Activated CD4-positive, alpha-beta T cell treated with anti-CD3 and anti-CD28 coated beads for 4 hours (primary cell): ENCODE results near the gene RYR1.
A peak's percentile ranks its signal among the peaks of the same experiment; 100 is the strongest.
"Not testable (repeated sequence)": the region's sequence is repeated elsewhere in the genome, so short reads cannot be mapped to it uniquely, and the experiment has no call there.

ENCODE experiments used
- DNase-seq, 2 donors: peaks; one replicate each; pipeline ENCODE4 v3.0.0-alpha.2; 2020

The RYR1 gene

DNA sequence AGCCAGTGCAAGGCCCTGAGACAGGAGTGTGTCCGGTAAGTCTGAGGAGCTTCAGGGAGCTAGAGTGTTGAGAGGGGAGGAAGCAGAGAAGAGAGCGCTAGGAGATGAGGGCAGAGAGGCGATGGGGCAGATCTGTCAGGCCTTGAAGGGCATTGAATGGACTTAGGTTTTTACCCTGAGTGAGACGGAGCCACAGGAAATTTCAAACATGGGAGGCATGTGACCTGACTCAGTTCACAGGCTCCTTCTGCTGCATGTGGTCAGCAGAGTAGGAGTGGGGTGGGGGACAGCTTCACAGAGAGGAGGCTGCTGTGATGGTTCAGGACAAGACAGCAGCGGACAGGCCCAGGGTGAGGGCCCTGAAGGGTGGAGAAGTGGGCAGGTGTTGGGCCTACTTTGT is 33.1 kb upstream of the RYR1 start:
- DNase-seq: no peak

GRCh38 chr19:38401148-38401547 is 32.3 kb upstream of the RYR1 start:
- no peak for DNase-seq

- no peak for DNase-seq
Measured at GRCh38 chr19:38402623-38402966, 30.9 kb upstream of the RYR1 start.

DNA sequence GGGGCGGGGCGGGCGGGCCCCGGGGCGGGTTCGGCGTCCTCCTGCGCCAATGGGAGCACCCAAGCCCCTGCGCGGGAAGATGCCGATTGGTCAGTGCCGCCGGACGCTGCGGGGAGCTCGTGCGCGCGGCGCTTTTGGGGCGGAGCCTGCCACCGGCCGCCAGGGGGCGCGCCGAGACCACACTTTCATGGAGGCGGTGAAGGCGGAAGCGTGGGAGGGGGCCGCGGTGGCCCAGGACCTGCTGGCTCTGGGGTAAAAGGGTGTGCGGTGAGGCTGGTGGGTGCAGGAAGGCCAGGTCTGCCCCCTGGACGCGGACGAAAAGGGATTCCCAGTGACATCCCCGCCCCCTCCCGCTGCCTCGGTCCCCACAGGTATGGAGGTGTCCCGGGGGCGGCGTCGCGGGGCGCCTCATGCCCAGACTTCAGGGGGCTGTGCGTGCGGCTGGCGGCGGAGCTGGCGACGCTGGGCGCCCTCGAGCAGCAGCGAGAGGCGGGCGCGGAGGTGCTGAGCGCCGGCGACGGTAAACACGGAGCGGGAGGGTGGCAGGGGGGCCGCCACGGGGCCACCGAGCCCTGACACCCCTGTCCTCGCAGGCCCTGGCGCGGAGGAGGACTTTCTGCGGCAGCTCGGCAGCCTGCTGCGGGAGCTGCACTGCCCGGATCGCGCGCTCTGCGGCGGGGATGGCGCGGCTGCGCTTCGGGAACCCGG is 30.4 kb upstream of the RYR1 start, which contains the start of gene FAM98C:
Gene FAM98C, plus strand, starts transcription at position 127 of the 708 bp plus-strand sequence. Its CDS starts 61 bp downstream, at position 188.
- DNase-seq: peak; percentile 97 to 98

- DNase-seq: no peak
Measured at GRCh38 chr19:38404858-38405257, 28.6 kb upstream of the RYR1 start.

DNA sequence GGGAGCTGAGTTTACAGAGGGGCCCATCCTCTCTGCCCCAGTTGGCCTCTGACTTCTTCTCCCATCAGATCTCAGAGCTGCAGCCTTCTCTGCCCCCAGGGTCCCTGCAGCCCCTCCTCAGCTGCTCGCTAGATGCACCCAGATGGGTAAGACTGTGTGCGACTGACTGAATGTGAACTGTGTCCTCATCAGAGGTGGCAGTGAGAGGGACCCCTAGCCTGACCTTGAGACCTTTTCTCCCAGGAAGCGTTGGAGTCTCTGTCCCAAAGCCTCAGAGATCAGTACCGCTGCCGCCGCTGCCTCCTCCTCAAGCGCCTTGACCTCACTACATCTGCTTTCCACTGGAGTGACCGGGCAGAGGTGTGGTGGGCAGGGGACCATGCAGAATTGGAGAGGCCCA is 28.2 kb upstream of the RYR1 start:
- DNase-seq: no peak

- DNase-seq: no peak
Measured at GRCh38 chr19:38409631-38410133, 23.8 kb upstream of the RYR1 start.

GRCh38 chr19:38410407-38410806 is 23.1 kb upstream of the RYR1 start:
- not testable (repeated sequence) for DNase-seq

GRCh38 chr19:38411041-38411712 is 22.3 kb upstream of the RYR1 start:
- no peak for DNase-seq

DNA sequence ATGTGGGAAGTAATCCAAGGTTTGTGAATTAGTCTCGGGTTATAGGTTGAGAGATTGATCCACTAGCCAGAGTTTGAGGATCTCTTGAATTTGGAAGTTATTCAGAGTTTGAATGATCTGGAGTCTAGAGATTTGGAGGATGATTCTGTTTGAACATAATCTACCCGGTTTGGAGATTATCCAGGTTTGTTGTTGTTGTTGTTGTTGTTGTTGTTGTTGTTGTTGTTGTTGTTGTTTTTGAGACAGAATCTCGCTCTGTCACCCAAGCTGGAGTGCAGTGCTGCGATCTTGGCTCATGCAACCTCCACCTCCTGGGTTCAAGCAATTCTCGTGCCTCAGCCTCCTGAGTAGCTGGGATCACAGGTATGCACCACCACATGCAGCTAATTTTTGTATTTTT is 21.6 kb upstream of the RYR1 start:
- not testable (repeated sequence) for DNase-seq

GRCh38 chr19:38412491-38412890 is 21.0 kb upstream of the RYR1 start:
- DNase-seq: no peak

DNA sequence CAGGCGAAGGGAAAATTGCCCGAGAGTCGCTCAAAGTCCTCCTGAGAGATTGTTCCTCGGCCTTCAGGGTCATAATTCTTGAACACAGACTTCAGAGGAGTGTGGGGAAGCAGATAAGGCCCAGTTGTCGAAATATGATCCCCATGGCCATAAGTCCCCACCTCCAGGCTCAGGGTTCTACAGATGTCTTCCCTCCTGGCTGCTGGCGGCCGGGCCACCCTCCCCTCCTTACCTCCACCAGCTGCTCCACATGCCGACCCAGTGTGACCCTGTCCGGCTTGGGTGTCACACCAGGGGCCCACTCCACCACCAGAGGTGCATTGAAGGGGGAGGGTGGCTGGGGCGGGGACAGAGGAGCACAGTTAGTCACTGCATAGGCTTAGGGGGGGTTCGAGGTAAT is 20.5 kb upstream of the RYR1 start:
- DNase-seq: no peak

DNA sequence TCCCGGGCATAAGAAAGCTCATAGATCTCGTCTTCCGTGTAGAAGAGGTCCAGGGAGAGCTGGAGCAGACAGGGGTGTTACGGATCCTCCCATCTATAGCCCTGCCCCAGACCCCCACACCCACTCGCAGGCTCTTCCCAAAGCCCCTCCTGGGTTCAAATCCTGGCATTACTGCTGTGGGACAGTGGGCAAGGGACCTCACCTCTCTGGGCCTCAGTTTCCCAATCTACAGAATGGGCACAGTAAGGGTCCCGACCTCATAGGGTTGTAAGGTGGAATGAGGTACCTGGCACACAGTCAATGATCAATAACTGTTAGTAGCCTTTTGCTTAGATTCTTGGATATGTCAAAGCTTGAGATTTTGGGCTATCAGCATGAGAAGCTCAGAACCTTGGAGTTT is 20.1 kb upstream of the RYR1 start:
- no peak for DNase-seq

GRCh38 chr19:38417146-38417543 is 16.3 kb upstream of the RYR1 start:
- no peak for DNase-seq

GRCh38 chr19:38417544-38418506 is 15.7 kb upstream of the RYR1 start:
- peak; percentile 39 to 55 for DNase-seq

- no peak for DNase-seq
Measured at GRCh38 chr19:38420935-38421334, 12.6 kb upstream of the RYR1 start.

GRCh38 chr19:38421856-38422255 is 11.6 kb upstream of the RYR1 start:
- no peak for DNase-seq

DNA sequence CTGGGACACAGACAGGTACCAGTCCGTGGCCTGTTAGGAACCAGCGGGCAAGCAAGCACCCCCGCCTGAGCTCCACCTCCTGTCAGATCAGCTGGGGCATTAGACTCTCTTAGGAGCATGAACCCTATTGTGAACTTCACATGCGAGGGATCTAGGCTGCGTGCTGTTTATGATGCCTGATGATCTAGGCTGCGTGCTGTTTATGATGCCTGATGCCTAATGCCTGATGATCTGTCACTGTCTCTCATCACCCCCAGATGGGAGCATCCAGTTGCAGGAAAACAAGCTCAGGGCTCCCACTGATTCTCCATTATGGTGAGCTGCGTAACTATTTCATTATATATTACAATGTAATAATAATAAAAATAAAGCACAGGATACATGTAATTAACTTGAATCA is 11.1 kb upstream of the RYR1 start:
- DNase-seq: no peak

GRCh38 chr19:38424272-38424671 is 9.2 kb upstream of the RYR1 start:
- no peak for DNase-seq

DNA sequence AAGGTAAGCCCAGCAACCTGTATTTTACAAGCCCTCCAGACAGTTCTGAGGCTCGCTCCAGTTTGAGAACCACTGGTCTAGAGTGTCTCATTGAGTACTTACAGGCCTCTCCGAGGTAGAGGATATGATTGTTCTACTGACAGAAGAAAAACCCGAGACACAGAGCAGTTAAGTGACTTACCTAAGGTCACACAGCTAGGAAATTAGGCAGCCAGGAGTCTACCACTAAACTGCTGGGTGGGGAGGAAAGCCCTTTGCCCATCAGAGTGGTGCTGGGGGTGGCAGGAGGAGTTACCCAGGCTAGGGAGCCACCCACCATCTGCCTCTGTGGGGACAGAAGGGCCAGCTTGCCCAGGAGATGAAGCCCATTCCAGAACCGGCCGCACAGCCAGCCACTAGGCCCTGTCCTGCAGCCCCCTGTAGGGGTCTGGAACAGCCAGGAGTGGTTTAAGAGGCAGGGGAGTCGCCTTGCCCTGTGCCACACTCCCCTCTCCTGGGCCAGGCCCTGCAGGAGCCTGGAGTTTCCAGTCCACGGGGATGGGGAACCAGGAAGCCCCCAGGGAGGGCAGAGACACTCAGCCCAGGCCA is 8.2 kb upstream of the RYR1 start:
- DNase-seq: no peak

- no peak for DNase-seq
Measured at GRCh38 chr19:38425810-38426466, 7.6 kb upstream of the RYR1 start, which contains the start of gene RASGRP4. TSS of gene RASGRP4 (minus strand) at chr19:38426219. CDS start at chr19:38426091, 128 bp downstream.

- DNase-seq: peak in 1 of 2 donors; percentile 24
Measured at GRCh38 chr19:38427035-38427677, 6.3 kb upstream of the RYR1 start.
